ENCODE measurements around the gene CAMK1D. TPM values are rescaled to one million over a fixed set of nuclear protein-coding genes. Genes with fewer than 3 reads are reported as not detected.

The CAMK1D gene
- total and polyA plus RNA-seq, 2 of the 8 experiments (the other 6 are each of a cell fraction or from before 2014, with no cell fraction given), result 3.5 to 10.6 TPM

- Histone ChIP-seq H3K4me2 (ENCODE audit: insufficient read depth in 1 of 2, low read depth in 2 of 2, low read length in 2 of 2) (no peak overlapping the region), H3K9me3 (ENCODE audit: insufficient read depth in 2 of 2, low read depth in 1 of 2, low read length in 1 of 2) (no peaks in the 10 kb centered on the region), H4K8ac (ENCODE audit: extremely low read depth, insufficient read depth, low read length) (no peak overlapping the region), H3K23ac (ENCODE audit: insufficient read length) (no peak overlapping the region), H4K91ac (replicated peaks; ENCODE audit: insufficient read length, low read length) (no peak overlapping the region), H2BK120ac (replicated peaks; ENCODE audit: low read depth, low read length) (no peak overlapping the region), H3K14ac (ENCODE audit: insufficient read length) (no peak overlapping the region), H2BK12ac (ENCODE audit: low read depth, low read length) (no peak overlapping the region), H3K23me2 (ENCODE audit: low read depth, low read length) (no peaks in the 10 kb centered on the region), H3K4ac (replicated peaks; ENCODE audit: insufficient read length, low read depth, low read length) (no peak overlapping the region), H2AK5ac (ENCODE audit: low read depth, low read length) (no peak overlapping the region), H2BK20ac (ENCODE audit: low read length) (no peak overlapping the region), H3K79me1 (ENCODE audit: low read depth, low read length) (peaks cover 2% of the 10 kb centered on the region; the same call in 1 of the 2 replicates), H3K4me3 (ENCODE audit: extremely low read depth in 1 of 4, insufficient read depth in 2 of 4, low read depth in 3 of 4, low read length in 4 of 4) (no peak overlapping the region), H3K18ac (ENCODE audit: extremely low read depth, low read length) (no peak overlapping the region), H2BK15ac (ENCODE audit: low read length) (no peak overlapping the region), H2AFZ (ENCODE audit: low read length) (no peak overlapping the region), H4K5ac (ENCODE audit: insufficient read length, low read depth, low read length) (no peak overlapping the region), H3K79me2 (ENCODE audit: control insufficient read depth in 1 of 2, insufficient read depth in 2 of 2, low read length in 2 of 2) (no peaks in the 10 kb centered on the region), H3K9ac (replicated peaks in 1 of 4; ENCODE audit: extremely low read depth in 1 of 4, low read depth in 3 of 4, low read length in 3 of 4) (no peak overlapping the region), H3K4me1 (replicated peaks in 1 of 4; ENCODE audit: control insufficient read depth in 3 of 4, insufficient read depth in 4 of 4, low read length in 3 of 4) (no peaks in the 10 kb centered on the region), H4K20me1 (replicated peaks in 1 of 2; ENCODE audit: control insufficient read depth in 1 of 2, insufficient read depth in 2 of 2, low read length in 2 of 2) (peaks cover 0 to 2% of the 10 kb centered on the region in 2 experiments), H3K27me3 (replicated peaks in 1 of 4; ENCODE audit: control insufficient read depth in 3 of 4, extremely low read depth in 1 of 4, insufficient read depth in 3 of 4, low read length in 3 of 4) (no peaks in the 10 kb centered on the region), H3K27ac (ENCODE audit: low read depth, low read length) (no peak overlapping the region), H3K36me3 (ENCODE audit: control insufficient read depth in 2 of 4, insufficient read depth in 4 of 4, low read length in 3 of 4) (no peaks in the 10 kb centered on the region), H3K56ac (replicated peaks; ENCODE audit: insufficient read length, low read depth, low read length) (no peak overlapping the region), H2BK5ac (ENCODE audit: low read depth, low read length) (no peak overlapping the region)
- ChIA-PET CTCF (ENCODE audit: partially characterized antibody) (interaction anchor here (1.1 to 2.0 kb wide), 3 partner anchors 10 to 28 kb away, joined by 3 to 5 read pairs (median 4); no protein-coding TSS in a partner anchor), POLR2A (ENCODE audit: partially characterized antibody) (no interaction called here)
- DNase-seq (ENCODE audit: low read depth in 1 of 2, low spot score in 2 of 2) (no peak), FAIRE-seq (no peak)
- 85% methylated on average over 7 of the region's 7 CpGs; no CpG with 5 or more reads in 1 of the 2 experiments for WGBS, 2 experiments (ENCODE audit: extremely low coverage in 1 of 2, insufficient coverage in 1 of 2, insufficient read length in 1 of 2, insufficient replicate concordance in 2 of 2, low coverage in 1 of 2, low lambda C conversion rate in 2 of 2, missing lambda C conversion rate in 1 of 2)
Measured at GRCh38 chr10:12377658-12378290, 28.4 kb downstream of the CAMK1D start.

All from H1 (cell line).